ENCODE data around the gene ALG14. TPM values are rescaled to one million over a fixed set of nuclear protein-coding genes. Genes with fewer than 3 reads are reported as not detected.

Gene ALG14
- total RNA-seq, 2 donors from 2014 or later, result 1.6 TPM

- no peak for TF ChIP-seq CTCF (IDR thresholded peaks at IDR 0.05)
- no peak for DNase-seq (ENCODE audit: low spot score)
- Histone ChIP-seq H3K27me3 (replicated peaks; ENCODE audit: insufficient read depth) (no peaks in the 10 kb centered on the region), H3K27ac (peak within 1 kb of the TSS; percentile 56 to 59), H3K4me1 (ENCODE audit: control insufficient read depth in 1 of 2, low read depth in 2 of 2) (peaks cover 0 to 24% of the 10 kb centered on the region in 2 donors), H3K9me3 (no peaks in the 10 kb centered on the region), H3K36me3 (no peaks in the 10 kb centered on the region), H3K4me3 (peak within 1 kb of the TSS; percentile 80)
- ATAC-seq (ENCODE audit: insufficient number of reproducible peaks, low FRiP score, low read depth), result peak; percentile 69
These were observed 44.7 kb upstream of the ALG14 start, which contains the start of gene TLCD4 for GRCh38 chr1:95117207-95118066. TSS of gene TLCD4 (plus strand) at chr1:95117355. CDS start at chr1:95143902, 26,547 bp downstream.

- peaks cover 0 to 24% of the 10 kb centered on the region in 2 donors for H3K4me1 ChIP-seq (ENCODE audit: control insufficient read depth in 1 of 2, low read depth in 2 of 2)
- H3K27me3 ChIP-seq (replicated peaks; ENCODE audit: insufficient read depth), result no peaks in the 10 kb centered on the region
- H3K36me3 ChIP-seq, result no peaks in the 10 kb centered on the region
- peak overlapping the region; percentile 56 to 59 for H3K27ac ChIP-seq
- ATAC-seq (ENCODE audit: insufficient number of reproducible peaks, low FRiP score, low read depth), result peak; percentile 68
- peak overlapping the region; percentile 80 for H3K4me3 ChIP-seq
- peak; percentile 74 for TF ChIP-seq CTCF (IDR thresholded peaks at IDR 0.05)
- DNase-seq (ENCODE audit: low spot score), result peak; percentile 8
- H3K9me3 ChIP-seq, result no peaks in the 10 kb centered on the region
These were observed 43.9 kb upstream of the ALG14 start for GRCh38 chr1:95116580-95117206.

GRCh38 chr1:95115708-95116137 lies 43.0 kb upstream of the ALG14 start:
- ATAC-seq (ENCODE audit: insufficient number of reproducible peaks, low FRiP score, low read depth) (no peak), DNase-seq (ENCODE audit: low spot score) (no peak)
- no peaks in the 10 kb centered on the region for H3K27me3 ChIP-seq (replicated peaks; ENCODE audit: insufficient read depth)
- H3K36me3 ChIP-seq, result no peaks in the 10 kb centered on the region
- H3K9me3 ChIP-seq, result no peaks in the 10 kb centered on the region
- H3K4me1 ChIP-seq (ENCODE audit: control insufficient read depth in 1 of 2, low read depth in 2 of 2), result peaks cover 0 to 24% of the 10 kb centered on the region in 2 donors
- no peak overlapping the region for H3K4me3 ChIP-seq
- TF ChIP-seq CTCF (IDR thresholded peaks at IDR 0.05), result no peak
- H3K27ac ChIP-seq, result no peak overlapping the region

- ATAC-seq (ENCODE audit: insufficient number of reproducible peaks, low FRiP score, low read depth), result no peak
- H3K4me3 ChIP-seq, result no peak overlapping the region
These were observed 40.9 kb upstream of the ALG14 start for GRCh38 chr1:95113684-95114083.

More at GRCh38 chr1:95113684-95114083, 40.9 kb upstream of the ALG14 start:
- Histone ChIP-seq H3K9me3 (no peaks in the 10 kb centered on the region), H3K4me1 (ENCODE audit: control insufficient read depth in 1 of 2, low read depth in 2 of 2) (peaks cover 0 to 12% of the 10 kb centered on the region in 2 donors), H3K36me3 (no peaks in the 10 kb centered on the region), H3K27ac (no peak overlapping the region), H3K27me3 (replicated peaks; ENCODE audit: insufficient read depth) (no peaks in the 10 kb centered on the region)
- DNase-seq (ENCODE audit: low spot score), result no peak
- no peak for TF ChIP-seq CTCF (IDR thresholded peaks at IDR 0.05)

Measured in thoracic aorta (tissue), 2 donors.